ENCODE results near the gene TNIP2.
"Not testable (repeated sequence)": the region's sequence is repeated elsewhere in the genome, so short reads cannot be mapped to it uniquely, and the experiment has no call there.

Gene TNIP2

GRCh38 chr4:2793586-2794485 lies 37.7 kb upstream of the TNIP2 start:
- DNase-seq (ENCODE audit: low spot score): no peak

- no peak for DNase-seq (ENCODE audit: low spot score)
Observed at GRCh38 chr4:2792711-2793585, 36.8 kb upstream of the TNIP2 start, which contains the start of gene SH3BP2. Gene SH3BP2 (plus strand): TSS chr4:2793085. CDS start chr4:2820618, 27,533 bp downstream.

DNA sequence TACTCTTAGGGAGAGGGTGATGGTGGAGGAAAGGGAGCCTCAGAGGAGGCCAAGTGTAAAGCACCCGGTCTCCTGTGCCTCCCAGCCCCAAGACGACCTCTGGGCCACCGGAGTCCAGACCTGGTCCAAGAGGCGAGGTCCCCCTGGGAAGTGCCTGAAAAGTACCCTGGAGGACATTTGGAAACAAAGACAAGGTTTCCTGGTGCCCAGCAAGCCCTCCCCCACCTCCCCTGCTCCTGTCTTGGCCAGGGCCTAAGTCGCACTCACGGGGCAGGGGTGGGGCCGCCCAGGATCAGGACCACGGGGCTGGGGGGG lies 36.2 kb upstream of the TNIP2 start:
- DNase-seq (ENCODE audit: low spot score): no peak

DNA sequence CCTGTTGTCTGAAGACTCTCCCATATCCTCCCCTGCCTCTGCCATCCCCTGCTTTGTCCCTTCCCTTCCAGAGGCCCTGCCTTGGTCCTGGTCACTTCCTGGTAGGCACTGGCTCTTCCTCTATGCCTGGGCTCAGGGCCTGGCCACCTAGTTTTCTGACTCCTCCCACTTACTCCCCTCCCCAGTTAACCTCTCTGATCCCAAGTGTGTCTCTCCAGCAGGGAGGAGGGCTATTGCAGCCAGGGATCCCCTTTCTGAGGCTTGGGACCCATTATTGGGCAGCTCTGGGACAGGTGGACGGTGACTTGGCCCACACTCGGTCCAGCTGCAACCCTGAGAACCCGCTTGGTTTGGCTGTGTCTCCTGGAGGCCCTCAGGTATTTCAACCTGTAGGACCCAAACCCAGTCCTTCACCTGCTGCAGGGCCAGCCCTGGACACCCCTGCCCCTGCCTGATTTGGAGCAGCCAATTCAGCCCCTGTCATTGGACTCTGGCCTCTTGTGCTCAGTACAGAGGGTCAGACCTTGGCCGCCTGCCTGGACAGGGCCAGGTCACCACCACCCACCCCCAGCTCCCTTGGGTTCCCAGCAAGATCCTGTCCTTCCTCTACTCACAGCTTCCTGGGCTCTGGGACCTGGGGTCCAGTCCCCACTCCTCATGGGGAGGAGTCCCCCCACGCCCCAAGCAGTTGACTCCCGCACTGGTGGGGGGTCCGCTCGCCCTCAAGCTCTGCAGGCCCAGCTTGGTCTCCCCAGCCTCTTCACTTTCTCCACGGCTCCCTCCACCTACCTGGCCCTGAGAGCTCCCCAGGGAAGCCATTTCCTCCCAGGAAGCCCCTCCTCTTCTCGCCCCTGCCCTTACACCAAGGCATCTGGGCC lies 35.6 kb upstream of the TNIP2 start:
- DNase-seq (ENCODE audit: low spot score): no peak

DNA sequence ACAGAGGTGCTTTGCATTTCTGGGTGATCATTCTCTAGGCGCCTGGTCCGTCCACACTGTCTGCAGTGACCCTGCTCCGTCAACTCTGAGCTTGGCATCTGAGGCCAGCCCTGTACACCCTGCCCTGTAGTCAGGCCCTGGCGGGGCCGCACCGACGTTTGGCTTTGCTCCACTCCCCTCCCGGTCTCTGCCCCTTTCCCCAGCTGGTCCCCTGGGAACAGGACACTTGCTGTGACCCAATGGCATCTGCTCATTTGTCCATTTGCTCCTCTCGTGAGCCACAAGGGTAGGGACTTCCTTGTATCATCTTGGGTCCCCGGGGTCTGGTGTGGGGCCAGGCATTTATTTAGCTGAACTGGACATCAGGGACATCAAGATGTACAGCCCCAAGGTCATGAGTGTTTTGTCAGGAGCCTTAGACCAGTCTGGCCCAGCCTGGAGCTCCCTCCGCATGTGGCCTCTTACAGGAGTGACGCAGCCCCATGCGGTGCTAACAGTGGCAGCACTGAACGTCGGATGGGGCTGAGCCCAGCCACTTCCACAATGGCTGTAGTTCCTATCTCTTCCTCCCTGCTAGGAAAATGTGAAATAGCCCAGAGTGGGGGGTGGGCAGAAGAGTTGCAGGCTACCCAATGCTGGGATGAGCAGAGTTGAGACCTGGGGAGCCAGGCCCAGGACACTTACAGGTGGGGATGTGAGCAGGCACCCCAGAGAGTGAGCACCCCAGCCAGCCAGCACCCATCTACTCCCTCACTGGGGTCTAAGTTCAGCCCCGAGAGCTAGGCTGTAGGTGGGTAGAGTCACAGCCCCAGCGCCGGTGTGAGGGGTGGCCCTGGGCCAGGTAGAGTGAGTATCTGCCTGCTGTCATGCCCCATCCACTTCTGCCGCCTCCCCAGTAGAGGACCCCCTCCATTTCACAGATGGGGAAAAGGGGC lies 34.7 kb upstream of the TNIP2 start:
- DNase-seq (ENCODE audit: low spot score): no peak

DNA sequence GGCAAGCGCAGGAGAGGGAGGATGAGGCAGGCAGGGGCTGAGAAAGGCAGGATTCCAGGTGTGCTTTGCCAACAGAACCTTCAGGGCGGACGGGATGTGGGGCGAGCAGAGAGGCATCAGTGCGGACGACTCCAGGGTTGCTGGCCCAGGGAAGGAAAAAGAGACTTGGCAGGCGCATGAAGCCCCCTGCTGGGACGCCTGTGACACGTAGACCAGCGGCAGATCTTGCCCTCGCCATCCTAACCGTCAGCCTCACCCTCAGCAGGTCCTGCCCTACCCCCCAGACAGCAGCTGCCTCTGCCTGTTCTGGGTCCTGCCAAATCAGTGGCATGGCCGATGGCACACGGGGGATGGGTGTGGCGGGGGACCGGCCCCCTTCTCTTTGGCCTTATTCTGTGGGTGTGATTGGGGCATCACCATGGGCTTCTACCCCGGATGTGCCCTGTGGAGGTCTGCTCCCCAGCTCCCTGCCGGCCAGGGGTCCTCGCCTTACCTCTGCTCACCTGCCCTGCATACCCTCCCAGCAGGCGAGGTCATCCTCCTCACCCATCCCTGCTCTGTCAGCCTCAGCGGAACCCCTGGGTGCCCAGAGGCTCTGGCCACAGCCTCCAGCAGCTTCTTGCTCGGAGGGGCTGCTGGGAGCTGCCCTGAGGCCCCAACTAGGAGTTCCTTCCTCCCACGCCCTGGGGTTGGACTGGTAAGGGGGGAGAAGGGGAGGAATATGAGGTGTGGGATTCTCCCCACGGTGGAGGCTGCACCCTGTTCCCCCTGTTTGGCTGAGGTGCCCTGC lies 33.9 kb upstream of the TNIP2 start:
- no peak for DNase-seq (ENCODE audit: low spot score)

- no peak for DNase-seq (ENCODE audit: low spot score)
Observed at GRCh38 chr4:2789351-2789750, 33.2 kb upstream of the TNIP2 start.

GRCh38 chr4:2788532-2789103 lies 32.5 kb upstream of the TNIP2 start:
- no peak for DNase-seq (ENCODE audit: low spot score)

DNA sequence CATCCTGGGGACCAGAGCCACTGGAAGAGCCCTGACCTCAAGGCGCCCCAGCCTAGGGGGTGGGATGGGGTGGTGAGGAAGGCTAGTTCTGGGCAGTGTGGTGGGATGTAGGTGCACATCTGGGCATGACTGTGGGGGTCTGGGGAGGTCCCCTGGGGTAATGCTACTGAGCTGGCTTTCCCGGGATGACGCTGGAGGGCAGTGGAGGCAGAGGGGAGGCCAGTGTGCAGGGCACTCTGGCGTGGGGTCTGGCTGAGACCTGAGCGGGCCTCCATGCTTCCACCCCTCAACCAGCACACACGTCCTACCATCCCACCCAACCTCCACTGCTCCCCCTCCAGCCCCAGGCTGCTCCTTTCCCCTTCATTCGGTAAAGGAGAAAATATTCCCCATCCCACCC lies 32.0 kb upstream of the TNIP2 start:
- no peak for DNase-seq (ENCODE audit: low spot score)

DNA sequence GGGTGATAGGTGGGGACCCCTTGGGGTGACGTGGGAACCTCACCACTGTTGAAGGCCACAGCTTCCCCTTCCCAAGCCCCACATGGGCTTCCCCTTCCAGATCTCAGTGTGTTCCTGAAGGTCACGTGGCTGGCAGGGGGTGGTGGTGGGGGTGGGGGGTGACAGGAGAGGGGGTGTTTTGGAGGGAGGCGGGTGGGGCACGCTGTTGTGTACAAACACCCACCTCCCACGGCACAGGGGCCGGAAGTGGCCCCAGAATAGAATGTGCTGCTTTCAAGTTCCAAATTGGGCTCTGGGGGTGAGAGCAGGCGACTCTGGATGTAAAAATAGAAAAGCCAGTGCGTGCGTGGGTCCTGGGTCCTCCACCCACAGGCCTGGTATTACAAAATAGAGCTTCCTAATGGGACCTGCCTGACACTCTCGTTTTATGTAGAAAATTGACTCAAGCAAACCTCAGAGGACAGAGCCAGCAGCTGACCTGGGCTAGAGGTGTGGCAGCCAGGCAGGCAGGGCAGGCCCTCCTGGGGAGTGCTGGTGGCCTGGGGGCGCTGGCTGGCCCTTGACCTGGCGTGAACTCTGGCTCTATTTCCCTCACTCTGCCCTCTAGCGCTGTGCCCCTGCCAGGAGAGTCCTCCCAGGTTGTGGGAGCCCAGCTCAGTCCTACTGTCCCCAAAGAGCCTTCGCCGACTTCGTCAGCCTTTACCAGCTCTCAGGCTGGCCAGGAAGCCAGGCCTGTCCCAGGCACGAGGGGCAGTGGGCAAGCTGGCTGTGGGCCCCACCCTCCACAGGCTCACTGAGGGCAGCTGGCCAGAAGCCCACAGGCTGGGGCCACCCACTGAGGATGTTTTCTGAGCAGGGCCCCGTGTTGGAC lies 31.3 kb upstream of the TNIP2 start:
- DNase-seq (ENCODE audit: low spot score): peak; percentile 51

DNA sequence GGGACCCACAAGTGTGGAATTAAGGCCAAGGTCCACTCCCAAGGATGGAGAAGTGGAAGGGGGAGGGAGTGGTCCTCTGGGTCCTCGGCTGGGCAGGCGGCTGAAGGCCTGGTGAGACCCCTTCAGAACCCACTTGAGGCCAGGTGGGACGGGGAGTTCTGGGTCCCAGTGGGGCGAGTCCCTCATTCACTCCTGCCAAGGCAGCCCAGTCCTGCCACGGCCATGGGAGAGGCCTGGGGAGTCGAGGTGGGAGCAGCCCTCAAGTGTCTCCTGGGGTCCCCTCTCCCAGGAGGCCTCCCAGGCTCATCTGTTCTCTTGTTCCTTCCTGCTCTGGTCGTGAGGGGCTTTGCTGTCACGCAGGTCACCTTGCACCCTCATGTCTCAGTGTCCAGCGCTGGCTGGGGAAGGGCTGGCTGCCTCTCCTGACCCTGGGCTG lies 30.7 kb upstream of the TNIP2 start:
- no peak for DNase-seq (ENCODE audit: low spot score)

GRCh38 chr4:2786152-2786671 lies 30.1 kb upstream of the TNIP2 start:
- no peak for DNase-seq (ENCODE audit: low spot score)

GRCh38 chr4:2785613-2786012 lies 29.5 kb upstream of the TNIP2 start:
- peak; percentile 58 for DNase-seq (ENCODE audit: low spot score)

GRCh38 chr4:2783790-2784189 lies 27.7 kb upstream of the TNIP2 start:
- no peak for DNase-seq (ENCODE audit: low spot score)

- no peak for DNase-seq (ENCODE audit: low spot score)
Observed at GRCh38 chr4:2781911-2782310, 25.8 kb upstream of the TNIP2 start.

- not testable (repeated sequence) for DNase-seq (ENCODE audit: low spot score)
Observed at GRCh38 chr4:2780643-2781042, 24.5 kb upstream of the TNIP2 start.

DNA sequence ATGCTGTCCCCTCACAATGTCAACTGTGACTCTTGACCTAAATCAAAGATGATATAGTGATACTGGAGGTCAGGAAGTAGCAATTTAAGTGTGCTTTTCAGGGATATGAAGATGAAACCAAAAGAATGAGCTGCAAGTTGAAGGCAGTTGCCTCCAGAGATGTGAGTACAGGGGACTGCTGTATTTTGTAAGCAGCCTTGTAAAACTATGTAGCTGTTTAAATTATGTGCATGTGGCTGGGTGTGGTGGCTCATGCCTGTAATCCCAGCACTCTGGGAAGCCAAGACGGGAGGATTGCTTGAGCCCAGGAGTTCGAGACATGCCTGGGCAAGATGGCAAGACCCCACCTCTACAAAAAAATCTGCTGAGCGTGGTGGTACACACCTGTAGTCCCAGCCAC lies 15.1 kb upstream of the TNIP2 start:
- no peak for DNase-seq (ENCODE audit: low spot score)

GRCh38 chr4:2768921-2769336 lies 12.8 kb upstream of the TNIP2 start:
- DNase-seq (ENCODE audit: low spot score): no peak
